DND-41 (cell line): ENCODE results near the gene TRIM13.
A peak's percentile ranks its signal among the peaks of the same experiment; 100 is the strongest.

Experiments
- ATAC-seq: fragments of 200-7000 bp; cut with Tn5 transposase; 3 replicates; pipeline ENCODE4 v1.9.1; 2021; ENCODE audit warnings: low read depth; ENCODE audit not compliant: insufficient read depth
- DNase-seq: peaks from one replicate; pipeline ENCODE4 v3.0.0-alpha.2; 2020
- H2AFZ ChIP-seq: 2 replicates; pipeline ENCODE4 v1.6.0; 2012; ENCODE audit warnings: low read depth, low read length
- H3K27ac ChIP-seq: 2 replicates; pipeline ENCODE4 v1.5.1; 2012; ENCODE audit warnings: low read length, inconsistent platforms
- H3K27me3 ChIP-seq: fragments of 200-600 bp; sonication (generic); 2 replicates; pipeline ENCODE4 v1.6.0; 2012; ENCODE audit warnings: low read length, mild to moderate bottlenecking, inconsistent platforms; ENCODE audit not compliant: insufficient read depth, poor library complexity
- H3K36me3 ChIP-seq: 2 replicates; pipeline ENCODE4 v1.5.1; 2012; ENCODE audit warnings: low read length, inconsistent platforms; ENCODE audit not compliant: insufficient read depth
- H3K4me1 ChIP-seq: 2 replicates; pipeline ENCODE4 v1.5.1; 2012; ENCODE audit warnings: mild to moderate bottlenecking, low read length; ENCODE audit not compliant: insufficient read depth
- H3K4me2 ChIP-seq: 2 replicates; pipeline ENCODE4 v1.6.0; 2012; ENCODE audit warnings: mild to moderate bottlenecking, moderate library complexity, low read length, inconsistent platforms; ENCODE audit not compliant: insufficient read depth
- H3K4me3 ChIP-seq, 2 experiments: fragments of 200-600 bp in 1 of 2; shearing (Covaris generic) in 1 of 2; 2 replicates each; pipeline ENCODE4 v1.5.1; 2012 to 2016; ENCODE audit warnings: inconsistent platforms in 2 of 2, low read length in 2 of 2, mild to moderate bottlenecking in 2 of 2, low read depth in 1 of 2, moderate library complexity in 1 of 2
- H3K79me2 ChIP-seq: 2 replicates; pipeline ENCODE4 v1.6.0; 2012; ENCODE audit warnings: low read length, inconsistent platforms; ENCODE audit not compliant: insufficient read depth
- H3K9ac ChIP-seq: 2 replicates; pipeline ENCODE4 v1.6.0; 2012; ENCODE audit warnings: low read depth, mild to moderate bottlenecking, inconsistent platforms, low read length, moderate library complexity
- H3K9me3 ChIP-seq: 2 replicates; pipeline ENCODE4 v1.5.1; 2012; ENCODE audit warnings: low read length, moderate library complexity, mild to moderate bottlenecking, inconsistent platforms; ENCODE audit not compliant: insufficient read depth, severe bottlenecking
- H4K20me1 ChIP-seq: 2 replicates; pipeline ENCODE4 v1.6.0; 2012; ENCODE audit warnings: low read length; ENCODE audit not compliant: insufficient read depth
- CTCF ChIP-seq: IDR thresholded peaks from 2 replicates; pipeline ENCODE4 v1.5.1; 2012; ENCODE audit warnings: borderline replicate concordance, low read length, moderate library complexity, mild to moderate bottlenecking; ENCODE audit not compliant: poor library complexity, severe bottlenecking; ENCODE audit errors: extremely low read depth
- EZH2 ChIP-seq: IDR thresholded peaks from 3 replicates; pipeline ENCODE4 v1.6.1; 2012; ENCODE audit warnings: borderline replicate concordance, low read depth, mild to moderate bottlenecking, moderate library complexity, low read length, inconsistent platforms; ENCODE audit not compliant: severe bottlenecking

Gene TRIM13

DNA sequence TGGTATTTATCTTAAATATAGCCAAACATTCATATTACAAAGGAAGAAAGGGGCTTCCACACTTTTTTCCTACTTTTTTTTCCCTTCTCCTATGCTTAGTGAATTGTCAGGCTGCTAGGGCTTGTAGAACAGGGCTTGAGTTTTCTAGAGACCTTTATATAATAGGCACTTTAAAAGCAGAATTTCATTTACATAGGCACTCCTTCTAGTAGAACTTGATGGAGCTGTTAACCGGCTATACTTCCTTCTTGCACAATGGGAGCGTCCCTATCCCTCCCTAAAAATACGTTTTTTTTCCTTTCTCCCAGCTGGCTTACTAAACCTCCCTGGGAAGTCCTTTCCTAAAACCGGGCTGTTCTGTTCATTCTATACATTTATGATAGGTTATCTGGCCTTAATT, 1.1 kb downstream of the TRIM13 start:
- Histone ChIP-seq H3K9me3 (no peaks in the 10 kb centered on the region), H3K27me3 (no peaks in the 10 kb centered on the region), H3K27ac (peak overlapping the region; percentile 96), H4K20me1 (peaks cover 19% of the 10 kb centered on the region; the same call in 1 of the 2 replicates), H3K9ac (peak overlapping the region; percentile 99), H3K4me1 (peaks cover 54% of the 10 kb centered on the region), H3K36me3 (peaks cover 45% of the 10 kb centered on the region), H3K4me3 (peak overlapping the region; percentile 91 to 94), H3K4me2 (peak overlapping the region; percentile 84), H2AFZ (no peak overlapping the region), H3K79me2 (peaks cover 55% of the 10 kb centered on the region)
- ATAC-seq (no peak), DNase-seq (no peak)
- TF ChIP-seq CTCF = no peak
- TF ChIP-seq EZH2 = no peak

- H3K27me3 ChIP-seq = no peaks in the 10 kb centered on the region
- H3K4me3 ChIP-seq = peak overlapping the region in 1 of 2 experiments; percentile 91; a peak in 3 of 4 replicates
- H3K79me2 ChIP-seq = peaks cover 65% of the 10 kb centered on the region
- no peak for TF ChIP-seq CTCF
- no peak for TF ChIP-seq EZH2
- no peak for ATAC-seq
- H3K9ac ChIP-seq = peak overlapping the region; percentile 99
- H2AFZ ChIP-seq = no peak overlapping the region
- peak overlapping the region; percentile 84 for H3K4me2 ChIP-seq
- H3K9me3 ChIP-seq = no peaks in the 10 kb centered on the region
- peaks cover 19% of the 10 kb centered on the region; the same call in 1 of the 2 replicates for H4K20me1 ChIP-seq
- H3K27ac ChIP-seq = peak overlapping the region; percentile 96; the same call in 1 of the 2 replicates
- H3K4me1 ChIP-seq = peaks cover 58% of the 10 kb centered on the region
- peaks cover 53% of the 10 kb centered on the region for H3K36me3 ChIP-seq
- no peak for DNase-seq
Measured at GRCh38 chr13:49998714-49999624, 2.1 kb downstream of the TRIM13 start.

DNA sequence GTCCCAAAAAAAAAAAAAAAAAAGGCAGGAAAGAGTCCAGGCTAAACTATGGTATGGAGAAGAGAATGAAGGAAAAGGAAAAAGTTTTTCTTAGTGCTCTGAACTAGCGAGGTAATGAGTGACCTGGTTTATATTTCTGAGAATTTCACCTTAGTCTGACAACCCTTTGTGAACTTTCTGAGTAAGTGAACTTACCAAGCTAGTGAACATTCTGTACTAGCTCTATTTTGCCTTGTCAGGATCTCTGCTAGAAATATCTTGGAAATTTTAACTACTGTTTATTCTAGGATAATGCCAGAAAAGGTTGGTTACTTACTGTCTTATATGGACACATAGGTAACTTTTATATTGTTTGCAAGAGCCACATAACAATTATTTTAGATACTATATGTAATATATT, 4.4 kb downstream of the TRIM13 start:
- Histone ChIP-seq H3K9ac (no peak overlapping the region), H3K4me1 (peaks cover 59% of the 10 kb centered on the region), H3K27ac (no peak overlapping the region), H3K4me3 (no peak overlapping the region), H4K20me1 (peaks cover 28% of the 10 kb centered on the region; the same call in 1 of the 2 replicates), H3K9me3 (no peaks in the 10 kb centered on the region), H3K4me2 (peak overlapping the region; percentile 41), H3K27me3 (no peaks in the 10 kb centered on the region), H2AFZ (no peak overlapping the region), H3K36me3 (peaks cover 74% of the 10 kb centered on the region), H3K79me2 (peaks cover 87% of the 10 kb centered on the region)
- TF ChIP-seq EZH2 (no peak), CTCF (no peak)
- DNase-seq (no peak), ATAC-seq (no peak)
